ENCODE measurements around the gene PTPRM. TPM values are rescaled to one million over a fixed set of nuclear protein-coding genes. Genes with fewer than 3 reads are reported as not detected.

PTPRM gene
- total and polyA plus RNA-seq, 4 donors = 9.2 to 23.0 (median 12.7) TPM

DNA sequence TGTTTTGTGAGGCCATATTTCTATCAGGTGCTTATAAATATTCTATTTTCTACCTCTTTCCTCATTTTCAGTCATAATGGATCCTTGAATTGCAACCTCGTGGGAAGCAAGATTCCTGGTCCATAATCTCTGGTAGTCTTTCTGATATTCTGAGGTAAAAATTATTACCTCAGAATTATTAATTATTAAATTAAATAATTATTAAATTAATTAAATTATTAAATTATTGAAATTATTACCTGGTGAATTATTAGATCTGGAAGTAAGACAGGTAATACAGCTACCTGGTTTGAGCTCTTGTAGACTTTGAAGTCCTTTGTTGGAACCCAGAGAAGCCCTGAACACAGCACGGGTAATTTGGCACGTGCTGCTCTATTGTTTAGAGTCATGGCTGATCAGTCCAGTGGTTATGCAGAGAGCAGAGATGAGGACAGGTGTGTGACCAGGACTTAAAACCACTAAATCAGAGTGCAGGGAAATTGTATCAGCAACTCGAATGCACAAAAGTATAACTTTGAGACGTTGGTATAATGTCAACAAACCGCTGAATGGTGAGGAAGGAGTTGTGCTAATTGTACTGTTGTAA is 46.8 kb upstream of the PTPRM start:
- Histone ChIP-seq H3K9me3 (ENCODE audit: control insufficient read depth in 4 of 4, low read length in 3 of 4) (no peaks in the 10 kb centered on the region), H3K27ac (ENCODE audit: low read depth in 1 of 2, low read length in 2 of 2) (no peak overlapping the region), H3K27me3 (ENCODE audit: control insufficient read depth in 4 of 4, insufficient read depth in 4 of 4, low read length in 3 of 4) (peaks cover 0 to 6% (median 0%) of the 10 kb centered on the region in 4 donors), H3K36me3 (ENCODE audit: control insufficient read depth in 4 of 4, insufficient read depth in 3 of 4, low read depth in 1 of 4, low read length in 3 of 4) (no peaks in the 10 kb centered on the region), H3K9ac (ENCODE audit: low read depth in 1 of 2, low read length in 2 of 2) (no peak overlapping the region), H3K4me3 (ENCODE audit: low read depth in 1 of 3, low read length in 3 of 3) (no peak overlapping the region), H3K4me1 (ENCODE audit: control insufficient read depth in 4 of 4, insufficient read depth in 4 of 4, low read length in 3 of 4) (no peaks in the 10 kb centered on the region)
- DNase-seq (ENCODE audit: low spot score) = no peak
- WGBS = 80% methylated on average over 6 of the region's 6 CpGs
- TF ChIP-seq GABPA (IDR thresholded peaks at IDR 0.05 in 1 of 2, conservative IDR thresholded peaks at IDR 0.05 in 1 of 2) = no peak
- no peak for TF ChIP-seq NR2F2 (IDR thresholded peaks at IDR 0.05)
- TF ChIP-seq FOXA2 (IDR thresholded peaks at IDR 0.05) = no peak
- TF ChIP-seq HNF4G (IDR thresholded peaks at IDR 0.05) = no peak
- TF ChIP-seq HNF4A (conservative IDR thresholded peaks at IDR 0.05) = no peak
- no peak for TF ChIP-seq RAD21 (IDR thresholded peaks at IDR 0.05)
- no peak for TF ChIP-seq SP1 (IDR thresholded peaks at IDR 0.05)
- TF ChIP-seq MAX (IDR thresholded peaks at IDR 0.05) = no peak
- no peak for TF ChIP-seq EGR1 (IDR thresholded peaks at IDR 0.05; ENCODE audit: low read depth in 2 of 2)
- TF ChIP-seq TAF1 (conservative IDR thresholded peaks at IDR 0.05) = no peak
- no peak for TF ChIP-seq FOXA1 (IDR thresholded peaks at IDR 0.05)
- no peak for TF ChIP-seq REST (IDR thresholded peaks at IDR 0.05)
- no peak for TF ChIP-seq ZBTB33 (IDR thresholded peaks at IDR 0.05)
- TF ChIP-seq ATF3 (IDR thresholded peaks at IDR 0.05) = no peak

GRCh38 chr18:7521226-7521856 is 45.8 kb upstream of the PTPRM start:
- Histone ChIP-seq H3K36me3 (ENCODE audit: control insufficient read depth in 4 of 4, insufficient read depth in 3 of 4, low read depth in 1 of 4, low read length in 3 of 4) (no peaks in the 10 kb centered on the region), H3K27ac (ENCODE audit: low read depth in 1 of 2, low read length in 2 of 2) (no peak overlapping the region), H3K4me3 (ENCODE audit: low read depth in 1 of 3, low read length in 3 of 3) (no peak overlapping the region), H3K4me1 (ENCODE audit: control insufficient read depth in 4 of 4, insufficient read depth in 4 of 4, low read length in 3 of 4) (no peaks in the 10 kb centered on the region), H3K9ac (ENCODE audit: low read depth in 1 of 2, low read length in 2 of 2) (no peak overlapping the region), H3K9me3 (ENCODE audit: control insufficient read depth in 4 of 4, low read length in 3 of 4) (no peaks in the 10 kb centered on the region), H3K27me3 (ENCODE audit: control insufficient read depth in 4 of 4, insufficient read depth in 4 of 4, low read length in 3 of 4) (peaks cover 0 to 6% (median 0%) of the 10 kb centered on the region in 4 donors)
- WGBS = 88% methylated on average over 8 of the region's 8 CpGs
- no peak for DNase-seq (ENCODE audit: low spot score)
- TF ChIP-seq GABPA (IDR thresholded peaks at IDR 0.05 in 1 of 2, conservative IDR thresholded peaks at IDR 0.05 in 1 of 2) (no peak), JUND (IDR thresholded peaks at IDR 0.05) (no peak), ZBTB33 (IDR thresholded peaks at IDR 0.05) (no peak), HNF4G (IDR thresholded peaks at IDR 0.05) (no peak), SP1 (IDR thresholded peaks at IDR 0.05) (no peak), YY1 (IDR thresholded peaks at IDR 0.05) (no peak), RAD21 (IDR thresholded peaks at IDR 0.05) (no peak), ATF3 (IDR thresholded peaks at IDR 0.05) (no peak), TAF1 (conservative IDR thresholded peaks at IDR 0.05) (no peak), REST (IDR thresholded peaks at IDR 0.05) (no peak), FOXA1 (IDR thresholded peaks at IDR 0.05) (no peak), HNF4A (conservative IDR thresholded peaks at IDR 0.05) (no peak), RXRA (IDR thresholded peaks at IDR 0.05) (no peak), FOXA2 (IDR thresholded peaks at IDR 0.05) (no peak), MAX (IDR thresholded peaks at IDR 0.05) (no peak), NR2F2 (IDR thresholded peaks at IDR 0.05) (no peak)
